CD8-positive, alpha-beta memory T cell (primary cell): ENCODE results near the gene GABRB3. TPM values are rescaled to one million over a fixed set of nuclear protein-coding genes. Genes with fewer than 3 reads are reported as not detected.

ENCODE experiments used
- CTCF ChIA-PET: fragments of 350-600 bp; sonication (Branson Sonifier 250); formaldehyde crosslinking; loops from one replicate; lab custom pipeline; 2021; ENCODE audit warnings: antibody characterized with exemption; lab: Charles Lee
- POLR2A ChIA-PET: fragments of 350-600 bp; sonication (Branson Sonifier 250); formaldehyde crosslinking; loops from one replicate; lab custom pipeline; 2021; ENCODE audit warnings: antibody characterized with exemption; lab: Charles Lee
- DNase-seq, 5 donors: peaks; one replicate each; pipeline versions ENCODE4 v3.0.0 to v3.0.0-alpha.2; 2020 to 2022; ENCODE audit warnings: mixed read lengths in 1 of 5
- H3K27ac ChIP-seq: one replicate; pipeline ENCODE4 v1.7.0; 2013; ENCODE audit warnings: low read depth, mild to moderate bottlenecking, low read length, moderate library complexity
- H3K27me3 ChIP-seq: 2 replicates; pipeline ENCODE4 v1.7.0; 2013; ENCODE audit warnings: low read length, mild to moderate bottlenecking; ENCODE audit not compliant: insufficient read depth, poor library complexity, severe bottlenecking
- H3K36me3 ChIP-seq: 2 replicates; pipeline ENCODE4 v1.7.0; 2013; ENCODE audit warnings: mild to moderate bottlenecking, low read length, moderate library complexity; ENCODE audit not compliant: insufficient read depth
- H3K4me1 ChIP-seq: 2 replicates; pipeline ENCODE4 v1.7.0; 2013; ENCODE audit warnings: mild to moderate bottlenecking, low read length, moderate library complexity; ENCODE audit not compliant: insufficient read depth
- H3K4me3 ChIP-seq: 2 replicates; pipeline ENCODE4 v1.7.0; 2013; ENCODE audit warnings: mild to moderate bottlenecking, low read length
- H3K9me3 ChIP-seq: 2 replicates; pipeline ENCODE4 v1.7.0; 2013; ENCODE audit warnings: mild to moderate bottlenecking, low read length
- H3K27ac Mint-ChIP-seq, 8 donors: one replicate each; pipeline ENCODE4 v1.8.0; 2020 to 2021; ENCODE audit warnings: mixed read lengths in 8 of 8, mild to moderate bottlenecking in 6 of 8, inconsistent platforms in 3 of 8, moderate library complexity in 3 of 8
- H3K27me3 Mint-ChIP-seq, 2 donors: one replicate each; pipeline ENCODE4 v1.8.0; 2020 to 2021; ENCODE audit warnings: mixed read lengths in 2 of 2, mild to moderate bottlenecking in 1 of 2, moderate library complexity in 1 of 2
- H3K36me3 Mint-ChIP-seq, 3 donors: one replicate each; pipeline ENCODE4 v1.8.0; 2020 to 2021; ENCODE audit warnings: mixed read lengths in 3 of 3, inconsistent platforms in 1 of 3, mild to moderate bottlenecking in 1 of 3
- H3K4me1 Mint-ChIP-seq, 3 donors: one replicate each; pipeline ENCODE4 v1.8.0; 2020 to 2021; ENCODE audit warnings: mixed read lengths in 3 of 3, inconsistent platforms in 1 of 3, mild to moderate bottlenecking in 1 of 3
- H3K4me3 Mint-ChIP-seq, 7 donors: one replicate each; pipeline ENCODE4 v1.8.0; 2020 to 2021; ENCODE audit warnings: mixed read lengths in 7 of 7, mild to moderate bottlenecking in 6 of 7, moderate library complexity in 4 of 7, inconsistent platforms in 2 of 7
- H3K9me3 Mint-ChIP-seq, 5 donors: one replicate each; pipeline ENCODE4 v1.8.0; 2020 to 2022; ENCODE audit warnings: mixed read lengths in 5 of 5, mild to moderate bottlenecking in 3 of 5, moderate library complexity in 2 of 5, inconsistent platforms in 1 of 5
- polyA plus RNA-seq: library from polyadenylated mRNA; unstranded; fragments of 300-500 nt; fragmentation: Illumina TruSeq; gene quantifications from one replicate; pipeline ENCODE4 v1.2.3, GENCODE V29; 2021
- total RNA-seq, 2 experiments: library from RNA; stranded (reverse); gene quantifications; one replicate each; pipeline ENCODE4 v1.2.3, GENCODE V29; 2021

The GABRB3 gene
- total and polyA plus RNA-seq, 3 experiments from 2014 or later, result not detected

DNA sequence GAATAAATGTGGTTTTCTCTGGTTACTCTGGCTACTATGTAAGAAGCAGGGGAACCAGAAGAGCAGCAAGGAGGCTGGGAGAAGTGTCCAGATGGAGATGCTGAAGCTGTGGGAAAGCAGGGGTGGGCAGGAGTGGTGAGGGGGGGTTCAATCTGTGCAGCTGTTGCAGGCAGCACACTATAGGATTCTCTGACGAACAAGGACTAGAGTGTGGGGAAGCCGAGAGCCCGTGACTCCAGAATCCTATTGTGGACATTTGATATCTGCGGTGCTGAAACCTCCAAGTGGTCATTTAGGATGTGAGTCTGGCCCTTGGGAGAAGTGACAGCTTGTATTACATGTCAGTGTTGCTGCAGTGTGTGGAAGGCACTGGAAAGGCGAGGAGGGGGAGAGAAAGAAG is 60.5 kb downstream of the GABRB3 start:
- Histone ChIP-seq H3K27ac (no peak overlapping the region), H3K4me1 (no peaks in the 10 kb centered on the region), H3K4me3 (no peak overlapping the region), H3K36me3 (no peaks in the 10 kb centered on the region), H3K9me3 (no peaks in the 10 kb centered on the region), H3K27me3 (no peaks in the 10 kb centered on the region)
- Mint-ChIP-seq H3K27me3 (no peaks in the 10 kb centered on the region), H3K27ac (no peak overlapping the region), H3K4me3 (no peak overlapping the region), H3K4me1 (no peaks in the 10 kb centered on the region), H3K9me3 (peaks cover 14 to 31% (median 22%) of the 10 kb centered on the region in 5 donors), H3K36me3 (no peaks in the 10 kb centered on the region)
- POLR2A ChIA-PET, result no interaction called here
- CTCF ChIA-PET, result no interaction called here
- no peak for DNase-seq

DNA sequence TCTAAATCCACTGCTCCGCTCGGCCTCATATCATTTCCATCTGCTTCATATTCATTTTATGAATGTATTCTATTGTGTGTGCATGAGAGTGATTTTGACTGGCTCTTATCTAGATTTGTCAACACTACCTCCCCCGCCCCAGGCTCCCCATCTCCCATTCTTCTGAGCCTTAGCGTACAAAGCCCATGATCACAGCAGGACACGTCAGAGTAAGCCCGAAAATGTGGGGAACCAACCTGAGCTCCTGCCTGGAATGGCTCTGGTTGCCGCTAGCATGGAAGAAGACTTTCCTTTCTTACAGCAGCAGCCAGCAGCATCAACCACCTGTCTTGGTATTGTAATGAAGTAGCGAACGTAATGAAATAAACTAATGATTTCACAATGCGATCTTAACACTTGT is 61.4 kb downstream of the GABRB3 start:
- Mint-ChIP-seq H3K4me1 (no peaks in the 10 kb centered on the region), H3K4me3 (no peak overlapping the region), H3K27ac (no peak overlapping the region), H3K27me3 (no peaks in the 10 kb centered on the region), H3K9me3 (peaks cover 13 to 30% (median 21%) of the 10 kb centered on the region in 5 donors), H3K36me3 (no peaks in the 10 kb centered on the region)
- ChIA-PET CTCF (no interaction called here), POLR2A (no interaction called here)
- no peak overlapping the region for H3K4me3 ChIP-seq
- no peak for DNase-seq
- H3K4me1 ChIP-seq, result no peaks in the 10 kb centered on the region
- H3K36me3 ChIP-seq, result no peaks in the 10 kb centered on the region
- no peaks in the 10 kb centered on the region for H3K27me3 ChIP-seq
- no peak overlapping the region for H3K27ac ChIP-seq
- no peaks in the 10 kb centered on the region for H3K9me3 ChIP-seq

DNA sequence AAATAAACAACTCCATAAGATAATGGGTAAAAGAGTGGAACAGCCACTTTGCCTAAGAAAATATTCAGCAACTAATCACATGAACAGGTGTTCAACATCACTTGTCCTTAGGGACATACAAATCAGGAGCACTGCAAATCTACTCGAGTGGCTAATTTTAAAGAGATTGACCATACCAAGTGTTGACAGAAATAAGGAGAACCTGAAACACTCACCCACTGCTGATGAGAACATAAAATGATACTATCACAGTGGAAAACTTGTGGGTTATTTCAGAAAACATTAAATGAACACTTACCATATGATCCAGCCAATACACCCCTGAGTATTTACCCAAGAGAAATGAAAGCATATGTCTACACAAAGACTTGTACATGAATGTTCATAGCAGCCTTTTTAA is 70.5 kb downstream of the GABRB3 start:
- H3K36me3 Mint-ChIP-seq, result no peaks in the 10 kb centered on the region
- Histone ChIP-seq H3K27ac (no peak overlapping the region), H3K4me1 (no peaks in the 10 kb centered on the region), H3K4me3 (no peak overlapping the region), H3K27me3 (no peaks in the 10 kb centered on the region), H3K36me3 (no peaks in the 10 kb centered on the region), H3K9me3 (no peaks in the 10 kb centered on the region)
- H3K4me3 Mint-ChIP-seq, result no peak overlapping the region
- ChIA-PET POLR2A (no interaction called here), CTCF (no interaction called here)
- no peaks in the 10 kb centered on the region for H3K4me1 Mint-ChIP-seq
- H3K27me3 Mint-ChIP-seq, result no peaks in the 10 kb centered on the region
- DNase-seq, result no peak
- peaks cover 10 to 26% (median 17%) of the 10 kb centered on the region in 5 donors for H3K9me3 Mint-ChIP-seq
- H3K27ac Mint-ChIP-seq, result no peak overlapping the region

DNA sequence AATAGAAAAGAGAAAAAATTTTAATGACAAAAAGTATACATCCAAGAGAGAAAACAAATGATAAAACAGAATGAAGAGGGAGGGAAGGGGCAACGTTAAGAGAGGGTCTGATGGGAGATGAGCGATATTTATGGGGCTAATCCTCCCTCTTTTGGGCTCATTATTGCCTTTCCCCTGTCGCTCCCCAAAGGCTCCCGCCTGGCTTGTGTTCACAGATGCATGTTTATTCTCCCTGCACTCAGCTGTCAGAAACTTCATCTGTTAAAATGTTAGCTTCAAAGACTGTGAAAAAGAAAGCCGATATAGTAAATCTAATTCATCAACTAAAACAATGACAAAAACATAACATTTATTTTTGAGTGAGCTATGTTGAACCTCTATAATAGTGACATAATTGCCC is 74.3 kb downstream of the GABRB3 start:
- CTCF ChIA-PET, result no interaction called here
- Histone ChIP-seq H3K27me3 (no peaks in the 10 kb centered on the region), H3K27ac (no peak overlapping the region), H3K9me3 (no peaks in the 10 kb centered on the region), H3K4me1 (no peaks in the 10 kb centered on the region), H3K36me3 (no peaks in the 10 kb centered on the region), H3K4me3 (no peak overlapping the region)
- no peaks in the 10 kb centered on the region for H3K27me3 Mint-ChIP-seq
- peaks cover 10 to 40% (median 19%) of the 10 kb centered on the region in 5 donors for H3K9me3 Mint-ChIP-seq
- H3K4me1 Mint-ChIP-seq, result no peaks in the 10 kb centered on the region
- POLR2A ChIA-PET, result no interaction called here
- H3K27ac Mint-ChIP-seq, result no peak overlapping the region
- H3K4me3 Mint-ChIP-seq, result no peak overlapping the region
- DNase-seq, result no peak
- no peaks in the 10 kb centered on the region for H3K36me3 Mint-ChIP-seq

DNA sequence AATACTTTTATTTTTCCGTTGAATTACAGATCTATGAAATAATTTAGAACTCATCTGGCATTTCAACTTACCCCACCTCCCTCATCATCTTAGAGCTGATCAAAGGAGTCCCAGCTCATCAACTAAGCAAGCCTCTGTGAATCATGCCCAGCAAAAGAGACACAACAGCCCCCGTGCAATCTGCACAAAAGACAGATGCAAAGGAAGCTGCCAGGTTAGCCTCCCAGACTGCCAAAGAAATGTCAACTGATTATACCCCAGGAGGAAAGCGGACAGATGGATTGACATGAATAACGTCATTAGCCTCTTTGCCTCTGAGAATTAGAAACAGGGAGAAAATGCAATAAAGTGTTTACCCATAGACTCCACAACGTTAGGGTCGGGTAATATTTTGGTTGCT is 75.0 kb downstream of the GABRB3 start:
- POLR2A ChIA-PET, result no interaction called here
- H3K27ac Mint-ChIP-seq, result no peak overlapping the region
- no peaks in the 10 kb centered on the region for H3K36me3 ChIP-seq
- H3K4me3 ChIP-seq, result no peak overlapping the region
- no peaks in the 10 kb centered on the region for H3K4me1 Mint-ChIP-seq
- H3K27me3 Mint-ChIP-seq, result no peaks in the 10 kb centered on the region
- no peaks in the 10 kb centered on the region for H3K9me3 ChIP-seq
- no peaks in the 10 kb centered on the region for H3K27me3 ChIP-seq
- H3K4me3 Mint-ChIP-seq, result no peak overlapping the region
- CTCF ChIA-PET, result no interaction called here
- no peaks in the 10 kb centered on the region for H3K4me1 ChIP-seq
- peaks cover 10 to 40% (median 22%) of the 10 kb centered on the region in 5 donors for H3K9me3 Mint-ChIP-seq
- H3K36me3 Mint-ChIP-seq, result no peaks in the 10 kb centered on the region
- no peak for DNase-seq
- H3K27ac ChIP-seq, result no peak overlapping the region

DNA sequence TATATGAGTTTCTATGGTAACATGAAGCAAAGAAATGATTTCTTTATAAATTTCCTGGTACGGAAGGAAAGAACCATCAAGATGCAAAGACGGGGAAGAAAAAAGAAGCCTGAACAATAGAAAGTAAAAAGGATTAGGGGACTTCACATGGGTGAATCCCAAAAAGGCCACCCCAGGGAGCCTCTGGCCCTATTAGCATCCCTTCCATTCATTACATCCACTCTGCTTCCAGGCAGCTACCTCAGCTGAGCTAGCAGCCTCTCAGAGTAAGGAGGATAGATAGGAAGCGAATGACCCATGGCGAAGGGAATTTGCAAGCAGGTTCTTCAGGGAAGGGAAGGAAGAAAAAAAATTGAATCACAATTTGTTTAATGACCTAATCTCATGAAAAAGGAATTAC is 81.6 kb downstream of the GABRB3 start:
- POLR2A ChIA-PET, result no interaction called here
- H3K4me1 ChIP-seq, result no peaks in the 10 kb centered on the region
- no peak overlapping the region for H3K27ac ChIP-seq
- no peaks in the 10 kb centered on the region for H3K27me3 ChIP-seq
- Mint-ChIP-seq H3K27ac (no peak overlapping the region), H3K27me3 (no peaks in the 10 kb centered on the region), H3K9me3 (peaks cover 2 to 16% (median 10%) of the 10 kb centered on the region in 5 donors), H3K36me3 (no peaks in the 10 kb centered on the region), H3K4me3 (no peak overlapping the region), H3K4me1 (no peaks in the 10 kb centered on the region)
- no peak for DNase-seq
- no peaks in the 10 kb centered on the region for H3K9me3 ChIP-seq
- H3K4me3 ChIP-seq, result no peak overlapping the region
- CTCF ChIA-PET, result no interaction called here
- no peaks in the 10 kb centered on the region for H3K36me3 ChIP-seq

DNA sequence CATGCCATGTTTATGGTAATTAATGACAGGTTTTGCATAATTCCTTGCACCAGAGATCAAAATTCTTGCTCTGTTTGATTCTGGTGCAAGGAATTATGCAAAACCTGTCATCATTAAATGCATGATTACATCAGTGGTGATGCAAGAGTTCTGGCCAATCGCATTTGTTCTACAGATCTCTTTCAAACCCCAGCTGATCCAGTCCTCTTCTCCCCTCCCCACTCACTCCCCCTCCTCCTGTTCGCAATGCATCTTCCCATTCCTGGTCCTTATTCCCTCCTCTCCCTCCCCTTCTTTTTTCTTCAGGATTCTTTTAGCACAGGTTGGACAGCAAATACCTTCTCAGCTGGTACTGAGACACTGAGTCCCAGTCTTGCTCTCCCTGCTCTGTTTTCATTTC is 82.1 kb downstream of the GABRB3 start:
- Mint-ChIP-seq H3K9me3 (peaks cover 2 to 16% (median 10%) of the 10 kb centered on the region in 5 donors), H3K27me3 (no peaks in the 10 kb centered on the region), H3K4me3 (no peak overlapping the region), H3K36me3 (no peaks in the 10 kb centered on the region), H3K4me1 (no peaks in the 10 kb centered on the region), H3K27ac (no peak overlapping the region)
- ChIA-PET CTCF (no interaction called here), POLR2A (no interaction called here)
- Histone ChIP-seq H3K4me1 (no peaks in the 10 kb centered on the region), H3K9me3 (no peaks in the 10 kb centered on the region), H3K36me3 (no peaks in the 10 kb centered on the region), H3K27me3 (no peaks in the 10 kb centered on the region), H3K27ac (no peak overlapping the region), H3K4me3 (no peak overlapping the region)
- no peak for DNase-seq

DNA sequence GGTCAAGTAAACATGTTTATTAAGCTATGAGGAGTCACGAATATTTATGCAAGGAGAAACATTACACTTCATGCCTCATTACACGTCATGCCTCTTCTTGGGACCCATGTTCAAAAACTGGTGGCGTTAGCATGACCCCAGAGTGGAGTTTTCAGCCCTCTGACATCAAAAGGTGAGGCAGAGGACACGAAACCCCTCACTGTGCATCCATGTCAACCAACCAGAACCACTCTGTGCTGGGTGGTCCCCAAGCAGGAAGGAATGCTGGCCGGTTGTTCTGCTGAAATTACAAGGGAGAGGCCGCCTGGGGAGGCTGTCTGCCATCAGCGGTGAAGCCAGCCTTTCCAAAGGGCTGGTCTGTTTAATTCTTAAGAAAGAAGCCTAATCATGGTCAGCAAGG is 83.4 kb downstream of the GABRB3 start:
- Mint-ChIP-seq H3K27me3 (no peaks in the 10 kb centered on the region), H3K4me1 (no peaks in the 10 kb centered on the region), H3K4me3 (no peak overlapping the region), H3K9me3 (peaks cover 0 to 14% (median 10%) of the 10 kb centered on the region in 5 donors), H3K27ac (no peak overlapping the region), H3K36me3 (no peaks in the 10 kb centered on the region)
- DNase-seq, result no peak
- POLR2A ChIA-PET, result no interaction called here
- CTCF ChIA-PET, result no interaction called here
- Histone ChIP-seq H3K36me3 (no peaks in the 10 kb centered on the region), H3K9me3 (no peaks in the 10 kb centered on the region), H3K4me3 (no peak overlapping the region), H3K4me1 (no peaks in the 10 kb centered on the region), H3K27ac (no peak overlapping the region), H3K27me3 (no peaks in the 10 kb centered on the region)
